Transverse colon (tissue), 4 donors: ENCODE results near the gene LRRN1.

Source experiments
- CTCF ChIP-seq, 5 experiments: fragments of 200-600 bp in 3 of 5; fragments of 450-650 bp in 2 of 5; sonication (generic) in 3 of 5; IDR thresholded peaks; 1 replicate in 2 of 5; 2 replicates in 3 of 5; pipeline ENCODE4 v1.5.1; 2016 to 2017; ENCODE audit warnings: antibody characterized with exemption in 5 of 5, inconsistent platforms in 3 of 5, mild to moderate bottlenecking in 2 of 5, moderate library complexity in 1 of 5
- EP300 ChIP-seq: sonication (generic); formaldehyde crosslinking; IDR thresholded peaks from one replicate; pipeline ENCODE4 v1.6.1; 2017; ENCODE audit warnings: antibody characterized with exemption, low read depth
- POLR2AphosphoS5 ChIP-seq, 3 donors: sonication (generic); formaldehyde crosslinking; IDR thresholded peaks; one replicate each; pipeline ENCODE4 v1.6.1; 2016; ENCODE audit warnings: antibody characterized with exemption in 3 of 3

DNA sequence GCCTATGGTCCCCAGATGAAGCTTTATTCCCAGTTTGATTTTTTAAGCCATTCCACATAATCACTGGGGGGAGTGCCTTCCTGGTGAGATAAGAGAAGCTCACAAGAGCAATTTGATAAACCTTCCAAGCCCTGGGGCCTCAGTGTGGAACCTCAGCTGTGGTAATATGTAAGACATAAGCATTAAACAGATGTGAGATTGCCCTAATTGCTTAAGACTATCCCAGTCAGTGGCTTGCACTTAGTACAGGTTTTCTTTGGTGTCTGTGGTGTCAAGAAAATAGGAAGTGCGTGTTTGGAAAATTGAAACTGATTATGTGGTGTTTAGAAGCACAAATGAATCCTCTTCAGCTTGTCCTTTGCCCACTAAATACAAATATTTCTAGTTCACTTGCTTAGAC lies 54.3 kb downstream of the LRRN1 start:
- TF ChIP-seq CTCF (IDR thresholded peaks at IDR 0.05) (no peak), POLR2AphosphoS5 (IDR thresholded peaks at IDR 0.05) (no peak), EP300 (no peak)
